Measurements from ENCODE around the gene PIAS1.
"Not testable (repeated sequence)": the region's sequence is repeated elsewhere in the genome, so short reads cannot be mapped to it uniquely, and the experiment has no call there.

The PIAS1 gene

GRCh38 chr15:68034719-68035293 lies 19.3 kb upstream of the PIAS1 start:
- no peak for DNase-seq

DNA sequence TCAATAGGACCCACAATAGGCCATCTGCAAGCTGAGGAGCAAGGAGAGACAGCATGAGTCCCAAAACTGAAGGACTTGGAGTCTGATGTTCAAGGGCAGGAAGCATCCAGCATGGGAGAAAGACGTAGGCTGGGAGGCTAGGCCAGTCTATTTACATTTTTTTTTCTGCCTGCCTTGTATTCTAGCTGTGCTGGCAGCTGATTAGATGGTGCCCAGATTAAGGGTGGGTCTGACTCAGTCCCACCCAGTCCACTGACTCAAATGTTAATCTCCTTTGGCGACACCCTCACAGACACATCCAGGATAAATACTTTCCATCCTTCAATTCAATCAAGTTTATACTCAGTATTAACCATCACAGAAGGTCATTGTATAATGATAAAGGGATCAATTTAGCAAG lies 15.9 kb upstream of the PIAS1 start:
- no peak for DNase-seq

DNA sequence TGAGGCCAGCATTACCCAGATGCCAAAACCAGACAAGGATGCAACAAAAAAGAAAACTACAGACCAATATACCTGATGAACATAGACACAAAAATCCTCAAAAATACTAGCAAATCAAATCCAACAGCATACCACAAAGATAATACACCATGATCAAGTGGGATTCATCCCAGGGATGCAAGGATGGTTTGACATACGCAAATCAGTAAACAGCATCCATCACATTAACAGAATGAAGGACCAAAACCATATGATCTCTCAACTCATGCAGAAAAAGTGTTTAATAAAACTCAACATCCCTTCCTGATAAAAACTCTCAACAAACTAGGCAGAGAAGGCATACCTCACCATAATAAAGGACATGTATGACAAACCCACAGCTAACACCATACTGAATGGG lies 14.0 kb upstream of the PIAS1 start:
- DNase-seq = no peak

- DNase-seq = no peak
Observed at GRCh38 chr15:68042156-68042854, 11.8 kb upstream of the PIAS1 start.

DNA sequence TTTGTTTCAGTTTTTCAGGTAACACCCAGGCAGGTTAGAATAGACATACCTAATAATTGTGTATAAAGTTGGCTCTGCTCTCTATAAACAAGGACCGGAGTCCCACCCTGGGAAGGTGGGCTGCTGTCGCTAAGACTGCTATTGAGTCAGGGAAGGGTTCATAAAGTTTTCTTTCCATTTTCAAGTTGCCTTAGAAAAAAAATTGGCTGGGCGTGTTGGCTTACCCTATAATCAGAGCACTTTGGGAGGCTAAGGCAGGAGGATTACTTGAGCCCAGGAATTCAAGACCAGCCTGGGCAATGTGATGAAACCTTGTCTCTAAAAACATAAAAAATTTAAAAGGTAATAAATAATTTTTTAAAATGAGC lies 11.3 kb upstream of the PIAS1 start:
- DNase-seq = no peak

DNA sequence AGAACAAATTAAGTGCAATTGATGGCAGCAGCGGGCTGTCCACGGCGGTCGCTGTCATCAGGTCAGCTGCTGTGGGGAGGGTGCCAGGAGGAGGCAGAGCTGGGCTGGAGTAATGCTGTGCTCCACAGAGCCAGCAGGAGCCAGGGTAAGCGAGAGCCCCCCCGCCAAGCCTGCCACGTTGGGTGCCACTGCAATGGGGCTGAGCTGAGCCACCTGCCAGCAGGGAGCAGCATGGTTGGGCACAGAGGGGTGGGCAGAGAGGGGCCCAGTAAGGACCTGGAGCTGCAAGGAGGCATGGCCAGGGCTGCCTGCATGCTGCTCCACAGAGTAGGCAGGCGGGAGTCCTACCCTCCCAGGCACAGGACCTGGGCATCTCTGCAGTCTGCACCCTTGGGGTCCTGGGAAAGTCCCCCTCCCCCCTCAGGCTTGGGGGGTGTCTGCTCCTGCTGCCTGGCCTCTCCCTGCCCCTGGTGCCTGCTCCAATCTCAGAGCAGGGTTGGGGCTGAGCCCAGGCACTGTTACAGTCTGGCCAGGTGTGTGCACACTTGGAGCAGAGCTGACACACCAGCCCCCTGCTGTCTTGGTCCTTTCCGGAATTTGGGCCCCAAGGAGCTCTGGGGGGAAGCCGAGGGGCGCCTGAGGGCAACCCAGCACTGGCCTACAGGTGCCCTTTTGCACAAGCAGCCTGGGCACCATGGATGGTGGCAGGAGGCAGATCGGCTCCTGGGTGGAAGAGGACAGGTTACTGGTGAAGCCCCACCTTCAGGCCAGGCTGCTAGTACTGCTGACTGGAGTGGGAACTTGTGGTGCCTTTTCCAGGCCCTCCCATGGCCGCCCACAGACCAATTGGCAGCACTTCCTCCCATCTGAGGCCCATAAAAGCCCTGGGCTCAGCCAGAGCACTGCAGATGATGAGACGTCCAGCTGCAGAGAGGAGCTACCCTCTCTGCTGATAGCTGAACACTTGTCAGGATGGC lies 8.5 kb upstream of the PIAS1 start:
- no peak for DNase-seq

- no peak for DNase-seq
Observed at GRCh38 chr15:68047826-68048225, 6.3 kb upstream of the PIAS1 start.

- no peak for DNase-seq
Observed at GRCh38 chr15:68051109-68051508, 3.0 kb upstream of the PIAS1 start.

DNA sequence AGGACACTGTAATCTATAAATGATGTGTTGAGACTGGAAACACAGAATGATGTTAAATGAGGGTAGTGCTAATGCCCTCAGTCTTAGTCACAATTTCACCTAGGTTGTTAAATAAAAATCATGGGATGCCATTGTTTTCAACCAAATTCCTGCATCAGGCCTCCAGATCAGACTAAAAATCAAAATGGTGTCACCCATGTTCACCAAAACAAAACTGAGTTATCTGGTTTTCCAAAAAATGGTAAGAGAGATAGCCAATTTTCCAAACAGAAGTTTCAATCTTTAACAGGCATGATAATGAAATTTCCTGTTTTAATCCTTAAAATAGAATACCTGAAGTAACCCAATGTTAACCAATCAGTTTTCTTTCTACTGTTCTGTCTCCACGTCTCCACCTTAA lies 2.2 kb upstream of the PIAS1 start:
- no peak for DNase-seq

GRCh38 chr15:68052431-68052830 lies 1.7 kb upstream of the PIAS1 start:
- DNase-seq = no peak

- DNase-seq = no peak
Observed at GRCh38 chr15:68053001-68053400, 1.1 kb upstream of the PIAS1 start.

DNA sequence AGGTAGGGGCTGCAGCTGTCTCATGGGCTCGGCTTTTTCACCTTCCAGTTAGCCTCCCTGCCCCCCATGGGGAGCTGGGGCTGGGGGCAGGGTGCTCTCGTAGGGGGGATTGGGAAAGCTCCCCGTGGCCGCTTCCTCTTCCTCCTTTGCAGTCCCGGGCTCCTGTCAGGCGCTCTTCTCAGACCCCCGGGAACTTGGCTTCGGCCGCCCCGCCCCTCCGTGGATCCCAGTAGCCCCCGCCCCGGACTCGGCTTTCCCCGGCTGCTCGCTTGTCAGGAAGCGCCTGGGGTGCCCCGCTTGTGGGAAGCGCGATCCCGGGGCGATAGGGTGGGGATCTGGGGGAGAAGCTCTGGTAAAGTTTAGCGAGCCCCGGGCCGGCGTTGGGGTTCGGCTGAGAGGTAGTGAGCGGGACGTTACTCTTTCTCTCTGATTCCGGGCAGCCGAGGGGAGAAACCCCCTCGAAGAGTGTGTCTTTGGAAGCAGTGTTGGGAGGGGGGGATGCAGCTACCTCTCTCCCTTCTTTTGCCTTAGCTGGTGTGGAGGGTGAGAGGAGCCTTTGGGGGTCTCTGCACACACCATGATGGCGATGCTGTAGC lies 611 bp downstream of the PIAS1 start:
- DNase-seq = peak in 3 of 5 donors; percentile 11 to 42 (median 18)

GRCh38 chr15:68055224-68055705 lies 1.1 kb downstream of the PIAS1 start:
- DNase-seq = peak in 4 of 5 donors; percentile 20 to 68 (median 38)

DNA sequence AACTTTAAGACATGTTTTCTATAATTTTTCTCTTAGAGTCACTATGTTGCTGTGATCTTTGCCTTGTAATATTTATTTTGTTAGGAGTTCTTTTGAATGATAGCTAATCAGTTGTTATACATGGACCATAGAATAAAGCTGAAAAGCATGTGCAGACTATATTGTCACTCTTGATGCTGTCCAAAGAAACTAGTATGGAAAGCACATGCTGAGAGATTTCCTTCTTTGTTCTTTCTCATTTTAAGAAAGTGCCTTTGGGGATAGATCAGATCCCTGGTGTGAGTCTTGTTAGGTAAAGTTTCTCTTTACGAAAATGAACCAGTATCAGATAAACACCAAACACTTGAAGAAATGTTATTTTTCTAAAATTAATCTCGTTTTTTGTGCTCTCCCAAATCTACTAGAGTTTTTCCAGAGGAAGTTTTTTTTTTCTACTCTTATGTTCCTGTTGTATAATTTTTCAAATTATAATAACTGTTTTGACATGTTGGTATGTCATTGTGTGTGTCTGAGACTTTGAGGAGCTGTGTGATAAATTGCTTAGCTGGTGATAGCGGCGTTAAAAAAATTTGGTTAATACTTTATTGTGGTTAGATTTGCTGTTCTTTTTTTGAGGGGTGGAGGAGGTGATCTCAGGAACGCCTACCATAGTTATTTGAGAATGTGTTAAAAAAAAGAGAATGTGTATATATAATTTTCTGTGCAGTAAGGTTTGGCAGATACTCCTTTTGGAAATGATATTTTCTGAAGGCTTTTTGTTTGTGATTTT lies 2.2 kb downstream of the PIAS1 start:
- no peak for DNase-seq

DNA sequence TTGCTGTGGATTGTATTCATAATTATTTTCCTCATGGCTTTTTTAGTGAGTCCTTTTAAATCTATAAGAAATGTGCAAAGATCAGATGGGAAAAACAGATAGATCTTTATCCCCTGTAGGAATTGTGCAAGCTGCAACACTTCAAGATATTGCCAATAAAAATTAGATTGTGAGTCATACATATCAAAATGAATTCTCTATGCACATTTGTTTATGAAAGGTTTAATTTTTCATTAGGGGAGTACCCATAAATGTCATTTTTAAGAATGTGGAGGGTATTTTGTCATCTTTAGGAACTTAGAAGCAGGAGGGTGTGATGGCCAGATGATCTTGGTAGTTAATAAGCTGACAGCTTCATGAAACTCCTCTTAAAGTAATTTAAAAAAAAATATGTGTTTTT lies 2.9 kb downstream of the PIAS1 start:
- DNase-seq = no peak

DNA sequence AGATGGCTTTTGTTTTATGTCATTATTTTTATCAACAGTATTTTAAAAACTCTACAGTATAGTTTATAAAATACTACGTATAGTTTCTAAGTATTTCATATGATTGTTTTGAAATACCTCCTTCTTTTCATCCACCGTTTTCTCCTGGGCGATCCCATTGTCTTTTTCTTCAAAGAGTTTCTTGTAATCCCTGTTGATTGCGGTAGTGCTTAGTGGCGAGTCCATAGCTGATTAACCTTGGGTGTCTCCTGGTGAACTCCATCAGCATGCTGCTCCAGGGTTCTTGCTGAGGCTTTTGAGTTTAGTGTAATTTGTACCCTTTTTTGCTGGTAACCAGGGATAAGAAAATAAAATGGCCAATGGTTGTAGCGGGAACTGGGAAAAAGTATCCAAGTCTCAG lies 3.6 kb downstream of the PIAS1 start:
- no peak for DNase-seq

- DNase-seq = not testable (repeated sequence)
Observed at GRCh38 chr15:68058970-68059369, 4.9 kb downstream of the PIAS1 start.

- DNase-seq = no peak
Observed at GRCh38 chr15:68059630-68060029, 5.5 kb downstream of the PIAS1 start.

DNA sequence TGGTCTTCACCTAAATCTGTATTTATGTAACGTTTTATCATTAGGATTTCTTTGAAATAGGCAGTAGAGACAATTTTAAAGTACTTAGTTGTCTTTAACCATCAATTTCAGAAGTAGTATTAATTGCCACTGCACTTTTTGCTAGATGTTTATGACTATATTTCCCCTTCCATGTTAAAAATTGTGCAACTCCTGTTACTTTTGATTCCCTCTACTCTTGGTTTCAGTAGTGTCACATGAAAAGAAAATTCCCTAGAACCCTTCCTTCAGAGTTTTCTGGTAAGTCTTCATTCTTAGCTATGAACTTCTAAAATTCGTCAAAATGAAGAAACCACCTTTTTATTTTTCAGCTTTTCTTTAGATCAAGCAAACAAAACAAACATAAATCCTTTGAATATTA lies 7.1 kb downstream of the PIAS1 start:
- no peak for DNase-seq

GRCh38 chr15:68061602-68062001 lies 7.5 kb downstream of the PIAS1 start:
- DNase-seq = no peak

DNA sequence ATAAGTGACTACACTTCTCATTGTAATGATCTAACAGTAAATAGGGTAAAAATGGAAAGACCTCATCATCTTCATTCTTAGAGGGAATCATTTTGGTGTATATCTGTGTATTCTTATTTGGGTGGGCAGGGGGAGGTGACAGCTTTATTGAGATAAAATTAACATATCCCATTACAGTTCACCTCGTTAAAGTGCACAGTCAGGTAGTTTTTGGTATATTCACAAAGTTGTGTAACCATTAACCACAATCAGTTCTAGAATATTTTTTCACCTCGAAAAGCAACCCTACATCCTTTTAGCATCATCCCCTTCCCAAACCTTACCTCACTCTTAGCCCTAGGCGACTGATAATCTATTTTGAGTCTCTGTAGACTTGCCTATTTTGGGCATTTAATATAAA lies 8.1 kb downstream of the PIAS1 start:
- no peak for DNase-seq

- DNase-seq = no peak
Observed at GRCh38 chr15:68062946-68063465, 8.9 kb downstream of the PIAS1 start.

Measured in T-helper 1 cell (primary cell).